GM23248 (cell line): ENCODE data around the gene PRPF4.

ENCODE experiments used
- EZH2 ChIP-seq: fragments of 200-600 bp; sonication (generic); IDR thresholded peaks from 2 replicates; pipeline ENCODE4 v1.6.1; 2018; ENCODE audit warnings: antibody characterized with exemption, mild to moderate bottlenecking; ENCODE audit not compliant: insufficient read depth, poor library complexity, severe bottlenecking
- EZH2phosphoT487 ChIP-seq: fragments of 200-600 bp; sonication (generic); IDR thresholded peaks from 2 replicates; pipeline ENCODE4 v1.6.1; 2018; ENCODE audit warnings: antibody characterized with exemption, moderate library complexity, mild to moderate bottlenecking, low read depth; ENCODE audit not compliant: insufficient read depth

- TF ChIP-seq EZH2phosphoT487 (no peak), EZH2 (no peak)
Measured at GRCh38 chr9:113307396-113307975, 32.0 kb downstream of the PRPF4 start.
